Activated naive CD4-positive, alpha-beta T cell treated with anti-CD3 and anti-CD28 coated beads, Interleukin-2, amount 10 ng/mL, durations not matched to agents 7 days and 5 days (primary cell): ENCODE measurements around the gene TRAPPC12.
"Not testable (repeated sequence)": the region's sequence is repeated elsewhere in the genome, so short reads cannot be mapped to it uniquely, and the experiment has no call there.

ENCODE experiments used
- CTCF ChIA-PET: fragments of 350-600 bp; sonication (Branson Sonifier 250); formaldehyde crosslinking; loops from one replicate; lab custom pipeline; 2021; ENCODE audit warnings: antibody characterized with exemption; lab: Charles Lee
- DNase-seq: peaks from one replicate; pipeline ENCODE4 v3.0.0-alpha.2; 2020
- H3K27ac Mint-ChIP-seq: one replicate; pipeline ENCODE4 v1.8.0; 2021; ENCODE audit warnings: mild to moderate bottlenecking, moderate library complexity, mixed read lengths
- H3K27me3 Mint-ChIP-seq: one replicate; pipeline ENCODE4 v1.8.0; 2021; ENCODE audit warnings: mild to moderate bottlenecking, mixed read lengths
- H3K36me3 Mint-ChIP-seq: one replicate; pipeline ENCODE4 v1.8.0; 2021; ENCODE audit warnings: mixed read lengths
- H3K4me1 Mint-ChIP-seq: one replicate; pipeline ENCODE4 v1.8.0; 2021; ENCODE audit warnings: mixed read lengths
- H3K4me3 Mint-ChIP-seq: one replicate; pipeline ENCODE4 v1.8.0; 2021; ENCODE audit warnings: mild to moderate bottlenecking, moderate library complexity, mixed read lengths
- H3K9me3 Mint-ChIP-seq: one replicate; pipeline ENCODE4 v1.8.0; 2021; ENCODE audit warnings: mixed read lengths

TRAPPC12 gene

DNA sequence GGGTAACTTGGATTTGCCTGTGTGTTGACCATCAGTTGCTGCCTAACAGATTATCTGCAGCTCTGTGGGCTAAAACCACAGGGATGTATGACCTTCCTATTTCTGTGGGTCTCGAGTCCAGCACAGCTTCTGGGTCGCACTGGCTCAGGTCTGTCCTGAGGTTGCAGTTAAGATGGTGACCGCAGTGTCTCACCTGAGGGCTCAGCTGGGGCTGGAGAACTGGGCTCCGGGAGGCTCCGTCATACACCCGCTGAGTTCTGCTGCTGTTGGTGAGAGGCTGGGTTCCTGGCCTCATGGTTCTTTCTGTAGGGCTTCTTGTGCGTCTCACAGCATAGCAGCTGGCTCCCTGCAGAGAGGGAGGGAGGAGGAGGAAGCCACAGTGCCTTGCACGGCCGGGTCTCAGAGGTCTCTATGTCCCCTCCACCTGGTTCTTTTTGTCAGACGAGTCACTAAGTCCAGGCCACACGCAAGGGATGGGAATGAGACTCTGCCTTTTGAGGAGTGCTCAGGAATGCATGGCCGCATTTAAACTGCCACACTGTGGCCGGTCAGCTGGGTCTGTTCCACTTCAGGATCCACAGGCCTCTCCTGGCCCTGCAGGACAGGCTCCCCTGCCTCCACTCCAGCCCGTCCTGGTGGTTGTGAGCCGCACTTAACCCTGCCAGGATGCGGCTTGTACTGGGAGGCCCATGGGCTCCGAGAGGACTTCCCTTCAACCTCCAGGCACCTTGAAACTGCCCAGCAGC, 72.6 kb downstream of the TRAPPC12 start:
- H3K27me3 Mint-ChIP-seq = no peaks in the 10 kb centered on the region
- CTCF ChIA-PET = interaction anchor here (0.6 kb wide), 1 partner anchor 10 kb away, joined by 3 read pairs; no protein-coding TSS in a partner anchor
- H3K36me3 Mint-ChIP-seq = peaks cover 16% of the 10 kb centered on the region
- H3K27ac Mint-ChIP-seq = no peak overlapping the region
- no peak for DNase-seq
- H3K4me1 Mint-ChIP-seq = no peaks in the 10 kb centered on the region
- H3K9me3 Mint-ChIP-seq = no peaks in the 10 kb centered on the region
- H3K4me3 Mint-ChIP-seq = no peak overlapping the region

- Mint-ChIP-seq H3K36me3 (peaks cover 16% of the 10 kb centered on the region), H3K27me3 (no peaks in the 10 kb centered on the region), H3K4me1 (peaks cover 2% of the 10 kb centered on the region), H3K4me3 (no peak overlapping the region), H3K27ac (no peak overlapping the region), H3K9me3 (no peaks in the 10 kb centered on the region)
- CTCF ChIA-PET = interaction anchor here (0.5 kb wide), 1 partner anchor 1566 kb away, joined by 3 read pairs; no protein-coding TSS in a partner anchor
- DNase-seq = no peak
These were observed 73.9 kb downstream of the TRAPPC12 start for GRCh38 chr2:3453190-3453999.

DNA sequence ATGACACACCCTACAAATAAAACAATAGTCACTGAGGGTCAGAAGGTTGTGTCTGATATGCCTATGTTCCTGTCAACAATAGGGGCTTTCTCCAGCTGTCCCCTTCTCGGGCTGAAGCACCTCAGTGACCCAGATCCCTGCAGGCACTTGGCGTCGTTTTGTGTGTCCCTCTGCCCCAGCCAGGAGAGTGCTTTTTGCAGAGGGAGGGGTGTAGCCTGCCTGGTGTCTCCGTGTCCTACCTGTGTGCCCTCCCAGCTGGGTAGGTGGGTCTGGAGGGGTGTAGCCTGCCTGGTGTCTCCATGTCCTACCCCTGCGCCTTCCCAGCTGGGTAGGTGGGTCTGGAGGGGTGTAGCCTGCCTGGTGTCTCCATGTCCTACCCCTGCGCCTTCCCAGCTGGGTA, 74.5 kb downstream of the TRAPPC12 start:
- H3K4me3 Mint-ChIP-seq, H3K27me3 Mint-ChIP-seq, H3K4me1 Mint-ChIP-seq, DNase-seq, H3K27ac Mint-ChIP-seq, CTCF ChIA-PET, H3K9me3 Mint-ChIP-seq: not testable (repeated sequence)
- peaks cover 18% of the 10 kb centered on the region for H3K36me3 Mint-ChIP-seq

- Mint-ChIP-seq H3K4me1 (peaks cover 3% of the 10 kb centered on the region), H3K36me3 (peaks cover 14% of the 10 kb centered on the region), H3K4me3 (no peak overlapping the region), H3K27ac (no peak overlapping the region), H3K9me3 (no peaks in the 10 kb centered on the region), H3K27me3 (no peaks in the 10 kb centered on the region)
- CTCF ChIA-PET = interaction anchor here (1.4 kb wide), 1 partner anchor 12 kb away, joined by 3 read pairs; no protein-coding TSS in a partner anchor
- DNase-seq = no peak
These were observed 75.3 kb downstream of the TRAPPC12 start for GRCh38 chr2:3454802-3455201.

DNA sequence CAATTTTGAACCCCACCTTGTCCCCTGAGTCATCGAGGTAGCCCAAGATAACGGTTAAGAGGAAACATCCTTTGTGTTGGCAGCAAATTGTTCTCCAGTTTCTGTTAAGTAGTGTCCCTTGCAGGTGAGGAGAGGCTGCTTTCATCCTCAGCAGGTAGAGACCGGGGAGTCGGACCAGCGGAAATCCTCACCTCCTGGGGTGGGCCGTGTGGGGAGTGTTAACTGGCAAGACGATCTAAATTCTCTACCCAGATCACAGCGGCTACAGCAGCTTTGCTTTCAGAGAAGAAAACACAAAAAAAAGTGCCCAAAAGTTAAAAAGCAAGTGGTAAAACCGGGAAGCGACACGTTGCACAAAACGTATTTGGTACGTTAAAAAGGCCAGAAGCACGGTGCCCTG, 76.6 kb downstream of the TRAPPC12 start:
- Mint-ChIP-seq H3K27ac (no peak overlapping the region), H3K4me1 (peaks cover 5% of the 10 kb centered on the region), H3K27me3 (no peaks in the 10 kb centered on the region), H3K9me3 (no peaks in the 10 kb centered on the region), H3K36me3 (peaks cover 13% of the 10 kb centered on the region), H3K4me3 (no peak overlapping the region)
- no peak for DNase-seq
- CTCF ChIA-PET = interaction anchor here (1.1 to 1.4 kb wide), 2 partner anchors 10 to 32 kb away, joined by 3 read pairs; no protein-coding TSS in a partner anchor

- H3K27me3 Mint-ChIP-seq = no peaks in the 10 kb centered on the region
- H3K9me3 Mint-ChIP-seq = no peaks in the 10 kb centered on the region
- H3K27ac Mint-ChIP-seq = no peak overlapping the region
- H3K36me3 Mint-ChIP-seq = peaks cover 12% of the 10 kb centered on the region
- DNase-seq = no peak
- CTCF ChIA-PET = no interaction called here
- peaks cover 14% of the 10 kb centered on the region for H3K4me1 Mint-ChIP-seq
- H3K4me3 Mint-ChIP-seq = no peak overlapping the region
These were observed 78.3 kb downstream of the TRAPPC12 start for GRCh38 chr2:3457524-3458395.

DNA sequence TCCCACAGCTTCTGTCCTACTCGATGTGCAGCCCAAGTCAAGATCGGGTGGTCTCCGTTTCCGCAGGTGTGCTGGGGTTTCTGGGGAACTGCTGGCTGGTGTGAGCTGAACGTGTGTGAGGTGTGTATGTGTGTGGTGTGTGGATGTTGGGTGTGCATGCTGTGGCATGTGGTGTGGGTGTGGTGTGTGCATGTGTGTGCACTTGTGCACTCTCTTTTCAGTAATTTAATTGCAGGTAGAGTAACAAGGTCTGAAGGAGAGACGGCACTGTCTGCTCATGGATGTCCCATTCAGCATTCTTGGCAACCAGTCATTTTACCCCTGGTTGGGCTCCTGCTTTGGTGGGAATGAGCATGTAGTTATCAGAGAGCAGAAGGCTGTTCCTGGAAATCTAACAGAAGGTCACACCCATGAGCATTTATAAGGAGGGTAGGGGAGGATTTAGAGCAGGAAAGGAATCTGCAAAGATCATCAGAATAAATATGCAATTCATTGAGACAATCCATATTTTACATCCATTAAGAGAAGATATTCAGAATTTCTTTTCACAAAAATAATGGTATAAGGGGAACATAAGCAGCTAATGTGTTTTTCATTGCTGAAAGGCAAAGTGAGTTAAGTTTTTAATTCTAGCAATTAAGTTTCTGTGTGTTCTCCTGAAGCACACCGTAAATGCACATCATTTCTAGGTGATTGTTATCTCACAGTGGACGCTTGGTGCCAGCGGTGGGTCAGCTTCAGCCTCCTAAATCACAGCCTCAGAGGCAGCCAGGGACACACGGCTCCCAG, 79.1 kb downstream of the TRAPPC12 start:
- Mint-ChIP-seq H3K4me3 (no peak overlapping the region), H3K27ac (peak overlapping the region; percentile 33), H3K27me3 (no peaks in the 10 kb centered on the region), H3K4me1 (peaks cover 14% of the 10 kb centered on the region), H3K9me3 (no peaks in the 10 kb centered on the region), H3K36me3 (peaks cover 12% of the 10 kb centered on the region)
- no peak for DNase-seq
- CTCF ChIA-PET = no interaction called here

DNA sequence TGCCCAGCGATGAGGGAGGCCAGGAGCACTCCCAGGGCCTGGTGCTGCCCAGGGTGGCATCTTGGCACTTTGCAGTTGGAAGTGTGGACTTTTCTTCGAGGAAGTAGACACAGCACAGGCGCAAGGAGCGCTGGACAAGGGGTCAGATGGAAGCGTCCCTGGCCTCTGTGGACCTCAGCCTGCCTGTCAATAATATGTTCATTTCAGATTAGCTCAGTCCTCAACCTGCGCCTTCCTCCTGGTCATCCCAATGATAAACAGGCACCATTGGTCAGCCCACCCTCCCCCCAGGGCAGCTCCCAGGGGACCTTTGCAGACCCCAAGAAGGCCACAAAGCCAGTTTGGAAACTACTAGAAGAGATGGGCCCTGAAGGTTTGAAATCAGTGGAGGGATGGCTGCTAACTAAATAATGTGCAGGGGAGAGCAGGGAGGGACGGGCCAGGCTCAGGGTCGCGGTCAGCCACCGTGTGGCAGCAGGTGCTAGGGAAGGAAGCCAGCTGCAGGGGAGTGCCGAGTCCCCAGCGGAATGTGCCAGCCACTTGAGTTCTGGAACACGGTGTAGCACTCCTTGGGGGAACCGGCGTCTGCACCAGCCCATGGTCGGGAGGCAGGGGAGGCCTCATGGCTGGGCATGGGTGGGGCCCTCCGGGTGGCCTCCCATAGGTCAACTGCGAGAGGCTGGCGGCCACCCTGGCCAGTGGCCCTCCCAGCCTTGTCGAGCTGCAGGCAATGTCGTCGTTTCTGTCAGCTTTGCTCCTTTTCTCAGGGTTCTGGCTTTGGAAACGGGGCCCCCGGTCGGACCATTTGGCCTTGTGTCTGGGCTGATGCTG, 79.9 kb downstream of the TRAPPC12 start:
- H3K4me3 Mint-ChIP-seq = no peak overlapping the region
- H3K36me3 Mint-ChIP-seq = peaks cover 12% of the 10 kb centered on the region
- no peak overlapping the region for H3K27ac Mint-ChIP-seq
- H3K27me3 Mint-ChIP-seq = no peaks in the 10 kb centered on the region
- no peaks in the 10 kb centered on the region for H3K9me3 Mint-ChIP-seq
- peaks cover 14% of the 10 kb centered on the region for H3K4me1 Mint-ChIP-seq
- CTCF ChIA-PET = no interaction called here
- no peak for DNase-seq

DNA sequence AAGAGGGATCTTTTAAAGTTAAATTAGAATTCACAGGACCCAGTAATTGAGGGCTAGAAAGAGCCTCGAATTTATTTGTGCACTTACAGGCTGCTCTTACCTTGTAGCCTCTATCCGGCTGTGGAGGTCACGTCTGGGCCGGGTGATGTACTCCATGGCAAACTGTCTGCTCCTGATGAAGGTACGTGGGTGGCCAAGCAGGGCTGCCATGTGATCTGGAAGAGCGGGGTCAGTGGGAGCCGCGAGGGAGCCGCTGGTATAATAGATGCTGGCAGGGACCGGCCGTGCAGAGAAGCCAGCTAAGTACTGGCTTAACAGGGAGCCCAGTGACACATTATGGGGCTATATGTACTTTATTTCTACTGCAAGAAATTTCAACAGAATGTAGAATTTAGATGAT, 80.7 kb downstream of the TRAPPC12 start:
- no peaks in the 10 kb centered on the region for H3K27me3 Mint-ChIP-seq
- H3K4me3 Mint-ChIP-seq = no peak overlapping the region
- H3K27ac Mint-ChIP-seq = no peak overlapping the region
- DNase-seq = no peak
- CTCF ChIA-PET = interaction anchor here (2.0 to 2.2 kb wide), 2 partner anchors 14 to 191 kb away, joined by 5 to 10 read pairs; no protein-coding TSS in a partner anchor
- H3K36me3 Mint-ChIP-seq = peaks cover 15% of the 10 kb centered on the region
- peaks cover 14% of the 10 kb centered on the region for H3K4me1 Mint-ChIP-seq
- H3K9me3 Mint-ChIP-seq = no peaks in the 10 kb centered on the region

DNA sequence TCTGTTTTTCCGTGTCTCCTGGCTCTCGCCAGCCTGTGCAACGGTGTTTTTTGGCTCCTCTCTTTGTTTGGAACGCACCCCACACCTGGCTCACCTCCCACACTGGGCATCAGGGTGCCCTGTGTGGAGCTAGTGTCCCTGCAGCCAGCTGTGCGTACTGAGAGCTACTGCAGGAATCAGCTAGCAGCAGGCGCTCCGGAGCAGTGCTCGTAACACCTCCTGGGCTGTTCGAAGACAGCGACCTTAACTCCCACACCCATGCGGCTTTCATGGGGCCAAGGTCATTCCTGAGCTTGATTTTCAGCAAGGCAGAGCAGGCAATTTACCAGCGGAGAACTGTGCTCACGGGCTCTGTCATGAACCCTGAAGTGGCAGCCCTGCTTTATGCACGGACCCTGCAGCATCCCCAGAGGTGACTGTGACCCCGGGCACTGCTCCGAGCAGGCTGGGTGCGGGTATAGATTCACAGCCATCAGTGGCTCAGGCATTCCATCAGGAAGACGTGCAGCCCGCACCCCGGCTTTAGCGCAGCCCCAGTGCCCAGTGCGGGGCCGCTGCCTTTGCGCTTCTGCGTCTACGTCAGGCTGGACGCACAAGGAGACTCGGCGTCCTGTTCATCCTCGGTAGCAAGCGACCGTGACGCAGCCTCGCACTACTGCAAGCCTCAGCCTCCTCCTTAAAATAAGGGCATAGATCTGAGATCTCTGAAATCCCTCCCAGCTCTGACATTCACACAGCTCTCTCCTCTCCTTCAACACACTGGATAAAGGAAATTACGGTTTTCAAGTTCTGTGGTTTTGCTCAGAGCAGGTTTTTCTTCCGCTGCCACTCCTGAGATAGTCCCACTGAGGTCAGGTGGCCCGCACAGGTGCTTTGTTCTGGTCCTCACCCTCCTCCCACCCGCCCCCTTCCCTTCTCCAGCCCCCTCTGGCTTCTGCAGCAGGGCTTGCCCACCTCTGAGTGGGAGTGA, 81.6 kb downstream of the TRAPPC12 start:
- DNase-seq = no peak
- peaks cover 14% of the 10 kb centered on the region for H3K4me1 Mint-ChIP-seq
- no peak overlapping the region for H3K4me3 Mint-ChIP-seq
- CTCF ChIA-PET = interaction anchor here (0.6 to 2.2 kb wide), 6 partner anchors 15 to 190 kb away, joined by 3 to 10 read pairs (median 4); partner anchors contain the start of gene TRAPPC12
- H3K9me3 Mint-ChIP-seq = no peaks in the 10 kb centered on the region
- H3K36me3 Mint-ChIP-seq = peaks cover 12% of the 10 kb centered on the region
- no peak overlapping the region for H3K27ac Mint-ChIP-seq
- H3K27me3 Mint-ChIP-seq = no peaks in the 10 kb centered on the region

DNA sequence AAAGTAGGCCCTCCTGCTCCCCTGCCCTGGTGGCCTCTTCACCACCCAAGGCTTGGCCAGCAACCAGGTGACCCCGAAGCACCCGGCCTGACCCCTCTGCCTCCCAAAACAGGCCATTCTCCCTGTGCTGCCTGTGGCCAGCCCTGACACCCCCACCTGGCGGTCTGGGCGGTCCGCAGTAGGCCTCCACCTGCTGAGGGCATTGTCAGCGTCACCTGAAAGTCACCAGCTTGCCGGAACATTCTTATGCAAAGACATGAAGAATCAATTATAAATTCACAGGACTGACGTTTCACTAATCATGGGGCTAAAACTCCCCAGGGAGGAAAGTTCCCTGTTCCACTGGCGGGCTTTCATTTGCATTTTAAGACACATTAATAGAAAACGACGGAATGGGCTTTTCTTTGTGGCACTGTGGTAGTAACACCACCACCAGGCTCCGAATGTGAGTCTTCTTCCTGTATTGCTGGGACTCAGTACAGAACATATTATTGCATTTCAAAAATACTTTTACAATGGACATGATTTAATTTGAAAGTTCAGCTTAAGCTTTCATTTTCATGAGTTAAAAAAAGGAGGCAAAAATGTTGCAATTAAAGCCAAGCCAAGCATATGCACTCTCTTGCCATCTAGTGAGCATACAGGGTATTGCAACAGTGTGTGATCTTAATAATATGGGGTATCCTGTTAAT, 82.5 kb downstream of the TRAPPC12 start:
- peaks cover 8% of the 10 kb centered on the region for H3K36me3 Mint-ChIP-seq
- H3K27ac Mint-ChIP-seq = peak overlapping the region; percentile 60
- peak; percentile 51 for DNase-seq
- H3K9me3 Mint-ChIP-seq = no peaks in the 10 kb centered on the region
- no peaks in the 10 kb centered on the region for H3K27me3 Mint-ChIP-seq
- peaks cover 14% of the 10 kb centered on the region for H3K4me1 Mint-ChIP-seq
- CTCF ChIA-PET = interaction anchor here (0.6 to 2.2 kb wide), 13 partner anchors 8 to 190 kb away, joined by 3 to 15 read pairs (median 5); partner anchors contain the start of gene TRAPPC12
- no peak overlapping the region for H3K4me3 Mint-ChIP-seq
